Gastrocnemius medialis (tissue), 4 donors: ENCODE results near the gene ANKRD33. TPM values are rescaled to one million over a fixed set of nuclear protein-coding genes. Genes with fewer than 3 reads are reported as not detected.
A peak's percentile ranks its signal among the peaks of the same experiment; 100 is the strongest.

Source experiments
- ATAC-seq, 2 donors: fragments of 150-250 bp; one replicate each; pipeline ENCODE4 v1.9.1; 2016
- DNase-seq, 2 donors: peaks; one replicate each; pipeline ENCODE4 v3.0.0-alpha.2; 2019
- H3K27ac ChIP-seq, 4 donors: fragments of 200-600 bp; sonication (generic); 1 replicate in 1 of 4; 2 replicates in 3 of 4; pipeline ENCODE4 v1.5.1; 2016 to 2018; ENCODE audit warnings: mild to moderate bottlenecking in 2 of 4, moderate library complexity in 1 of 4
- H3K27me3 ChIP-seq, 3 donors: fragments of 200-600 bp; sonication (generic) in 2 of 3; 1 replicate in 1 of 3; 2 replicates in 2 of 3; pipeline versions ENCODE4 v1.5.1 to v1.6.0; 2016 to 2019; ENCODE audit warnings: mild to moderate bottlenecking in 1 of 3, moderate library complexity in 1 of 3
- H3K36me3 ChIP-seq, 2 donors: fragments of 200-600 bp; sonication (generic) in 1 of 2; one replicate each; pipeline ENCODE4 v1.5.1; 2017 to 2018
- H3K4me1 ChIP-seq, 2 donors: fragments of 200-600 bp; sonication (generic) in 1 of 2; one replicate each; pipeline ENCODE4 v1.5.1; 2016 to 2017; ENCODE audit warnings: mild to moderate bottlenecking in 2 of 2
- H3K4me3 ChIP-seq, 4 donors: fragments of 200-600 bp; sonication (generic) in 3 of 4; 1 replicate in 1 of 4; 2 replicates in 3 of 4; pipeline ENCODE4 v1.5.1; 2016 to 2019; ENCODE audit warnings: mild to moderate bottlenecking in 2 of 4
- H3K9me3 ChIP-seq, 3 donors: fragments of 200-600 bp; sonication (generic) in 2 of 3; 1 replicate in 1 of 3; 2 replicates in 2 of 3; pipeline ENCODE4 v1.5.1; 2016 to 2019
- POLR2A ChIP-seq, 2 donors: fragments of 450-650 bp; IDR thresholded peaks; one replicate each; pipeline ENCODE4 v1.6.1; 2017; ENCODE audit warnings: antibody characterized with exemption in 2 of 2, mild to moderate bottlenecking in 2 of 2, moderate library complexity in 2 of 2
- in situ Hi-C, 4 donors: fragments of 200-750 bp; cut with MboI; loops; one replicate each; pipeline versions ENCODE4 v1.15.0 to v1.8.0; 2017; ENCODE audit warnings: low sequenced_read_pairs in 4 of 4
- intact Hi-C: fragments of 100-400 bp; cut with DNase I; formaldehyde crosslinking; loops from one replicate; pipeline ENCODE4 v1.15.1; 2023; ENCODE audit warnings: low total_unique reads
- total RNA-seq, 4 donors: library from RNA; depleted of rRNA; stranded (reverse); fragments of >200 nt; gene quantifications; one replicate each; pipeline versions ENCODE4 v1.1.0 to v1.2.3, GENCODE V29; 2016
- TF ChIP-seq, protein P1 (sequence below), 5 experiments: fragments of 450-650 bp in 3 of 5; fragments of 200-600 bp in 2 of 5; sonication (generic) in 2 of 5; IDR thresholded peaks in 4 of 5; conservative IDR thresholded peaks in 1 of 5; 1 replicate in 4 of 5; 2 replicates in 1 of 5; pipeline ENCODE4 v1.5.1; 2016 to 2019; ENCODE audit warnings: antibody characterized with exemption in 5 of 5, mild to moderate bottlenecking in 3 of 5, moderate library complexity in 3 of 5

The ANKRD33 gene
- total RNA-seq, 4 donors from 2014 or later: not detected

- Histone ChIP-seq H3K36me3 (no peaks in the 10 kb centered on the region), H3K9me3 (no peaks in the 10 kb centered on the region), H3K27ac (peak overlapping the region in 1 of 4 donors; percentile 20), H3K27me3 (no peaks in the 10 kb centered on the region), H3K4me1 (peaks cover 40 to 41% of the 10 kb centered on the region in 2 donors), H3K4me3 (no peak overlapping the region)
- ATAC-seq (no peak), DNase-seq (no peak)
- TF ChIP-seq, protein P1, sequence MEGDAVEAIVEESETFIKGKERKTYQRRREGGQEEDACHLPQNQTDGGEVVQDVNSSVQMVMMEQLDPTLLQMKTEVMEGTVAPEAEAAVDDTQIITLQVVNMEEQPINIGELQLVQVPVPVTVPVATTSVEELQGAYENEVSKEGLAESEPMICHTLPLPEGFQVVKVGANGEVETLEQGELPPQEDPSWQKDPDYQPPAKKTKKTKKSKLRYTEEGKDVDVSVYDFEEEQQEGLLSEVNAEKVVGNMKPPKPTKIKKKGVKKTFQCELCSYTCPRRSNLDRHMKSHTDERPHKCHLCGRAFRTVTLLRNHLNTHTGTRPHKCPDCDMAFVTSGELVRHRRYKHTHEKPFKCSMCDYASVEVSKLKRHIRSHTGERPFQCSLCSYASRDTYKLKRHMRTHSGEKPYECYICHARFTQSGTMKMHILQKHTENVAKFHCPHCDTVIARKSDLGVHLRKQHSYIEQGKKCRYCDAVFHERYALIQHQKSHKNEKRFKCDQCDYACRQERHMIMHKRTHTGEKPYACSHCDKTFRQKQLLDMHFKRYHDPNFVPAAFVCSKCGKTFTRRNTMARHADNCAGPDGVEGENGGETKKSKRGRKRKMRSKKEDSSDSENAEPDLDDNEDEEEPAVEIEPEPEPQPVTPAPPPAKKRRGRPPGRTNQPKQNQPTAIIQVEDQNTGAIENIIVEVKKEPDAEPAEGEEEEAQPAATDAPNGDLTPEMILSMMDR (IDR thresholded peaks at IDR 0.05 in 4 of 5, conservative IDR thresholded peaks at IDR 0.05 in 1 of 5): no peak
- no peak for TF ChIP-seq POLR2A (IDR thresholded peaks at IDR 0.05)
- intact Hi-C loops (no loop called here), in situ Hi-C loops (loop anchor here in 1 of 4 donors (10.0 kb wide), 1 partner anchor 55 kb away; no protein-coding TSS in a partner anchor)
Observed at GRCh38 chr12:51920046-51920445, 32.1 kb downstream of the ANKRD33 start.

DNA sequence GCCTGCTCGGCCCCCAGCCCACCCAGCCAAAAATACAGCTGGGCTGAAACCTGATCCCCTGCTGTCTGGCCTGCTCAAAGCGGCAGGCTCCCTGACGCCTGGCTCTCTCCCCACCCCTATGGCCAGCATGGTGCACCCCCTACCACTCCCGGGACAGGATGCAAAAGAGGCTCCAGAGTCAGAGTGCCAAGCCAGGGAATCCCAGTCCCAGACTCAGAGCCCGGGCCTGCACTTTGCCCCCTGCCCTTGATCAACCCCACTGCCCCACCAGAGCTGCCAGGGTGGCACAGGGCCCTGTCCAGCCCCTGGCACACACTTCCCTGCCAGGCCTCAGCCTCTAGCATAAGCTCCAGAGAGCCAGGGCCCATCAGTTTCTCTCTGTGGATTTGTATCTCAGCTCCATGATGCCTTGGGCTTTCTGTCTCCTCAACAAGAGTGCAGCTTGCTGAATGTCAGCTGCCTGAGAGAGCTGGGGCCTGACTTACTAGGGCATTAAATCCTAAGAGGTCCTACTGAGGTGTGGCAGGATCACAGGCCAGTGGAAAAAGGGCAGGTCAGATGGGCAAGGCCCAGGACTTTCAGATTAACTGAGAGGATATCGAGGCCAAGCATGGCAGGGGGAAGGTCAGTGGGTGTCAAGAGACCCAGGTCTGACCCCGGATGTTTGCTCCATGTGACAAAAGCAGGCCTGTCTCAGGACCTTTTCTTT is 33.3 kb downstream of the ANKRD33 start:
- peak; percentile 39 to 58 for ATAC-seq

DNA sequence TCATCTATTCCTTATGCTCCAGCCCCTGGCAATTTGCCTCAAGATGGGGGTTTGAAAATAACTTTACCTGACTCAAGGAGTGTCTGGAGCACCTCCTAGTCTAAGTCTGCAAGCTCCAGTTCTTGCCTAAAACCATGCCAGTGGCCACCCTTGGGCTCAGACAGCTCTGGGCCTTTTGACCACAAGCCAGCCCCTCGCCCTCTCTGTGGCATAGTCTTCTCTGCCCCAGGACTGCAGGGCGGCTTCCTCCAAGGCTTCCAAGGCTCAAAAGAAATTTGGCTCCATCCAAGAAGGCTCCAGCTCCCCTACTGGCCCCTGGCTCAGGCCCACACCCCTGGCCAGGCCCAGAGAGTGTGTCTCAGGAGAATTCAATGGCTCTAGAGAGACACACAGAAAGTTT is 34.2 kb downstream of the ANKRD33 start:
- TF ChIP-seq POLR2A (IDR thresholded peaks at IDR 0.05): no peak
- TF ChIP-seq, protein P1 (IDR thresholded peaks at IDR 0.05 in 4 of 5, conservative IDR thresholded peaks at IDR 0.05 in 1 of 5): no peak

More for the DNA sequence above, 33.3 kb downstream of the ANKRD33 start:
- intact Hi-C loops (no loop called here), in situ Hi-C loops (loop anchor here in 1 of 4 donors (10.0 kb wide), 1 partner anchor 54 kb away; no protein-coding TSS in a partner anchor)
- Histone ChIP-seq H3K4me1 (peaks cover 40 to 52% of the 10 kb centered on the region in 2 donors), H3K27ac (peak overlapping the region; percentile 61 to 76 (median 67)), H3K36me3 (no peaks in the 10 kb centered on the region), H3K4me3 (no peak overlapping the region), H3K9me3 (no peaks in the 10 kb centered on the region), H3K27me3 (no peaks in the 10 kb centered on the region)
- TF ChIP-seq, protein P1 (IDR thresholded peaks at IDR 0.05 in 4 of 5, conservative IDR thresholded peaks at IDR 0.05 in 1 of 5): no peak
- no peak for TF ChIP-seq POLR2A (IDR thresholded peaks at IDR 0.05)
- peak in 1 of 2 donors; percentile 50 for DNase-seq

GRCh38 chr12:51922762-51923505 is 35.0 kb downstream of the ANKRD33 start:
- peak; percentile 41 to 65 for DNase-seq
- in situ Hi-C loops: loop anchor here in 1 of 4 donors (10.0 kb wide), 1 partner anchor 52 kb away; no protein-coding TSS in a partner anchor
- H3K9me3 ChIP-seq: no peaks in the 10 kb centered on the region
- peak overlapping the region; percentile 5 to 32 (median 18) for H3K4me3 ChIP-seq
- ATAC-seq: peak; percentile 55 to 63
- TF ChIP-seq POLR2A (IDR thresholded peaks at IDR 0.05): no peak
- TF ChIP-seq, protein P1 (IDR thresholded peaks at IDR 0.05 in 4 of 5, conservative IDR thresholded peaks at IDR 0.05 in 1 of 5): no peak
- peak overlapping the region; percentile 61 to 76 (median 67) for H3K27ac ChIP-seq
- intact Hi-C loops: loop anchor here (2.0 kb wide), 1 partner anchor 28 kb away; no protein-coding TSS in a partner anchor
- H3K4me1 ChIP-seq: peaks cover 36 to 56% of the 10 kb centered on the region in 2 donors
- H3K36me3 ChIP-seq: no peaks in the 10 kb centered on the region
- H3K27me3 ChIP-seq: no peaks in the 10 kb centered on the region

More for the DNA sequence above, 34.2 kb downstream of the ANKRD33 start:
- no peaks in the 10 kb centered on the region for H3K36me3 ChIP-seq
- DNase-seq (no peak), ATAC-seq (no peak)
- intact Hi-C loops: loop anchor here (2.0 kb wide), 1 partner anchor 27 kb away; no protein-coding TSS in a partner anchor
- no peaks in the 10 kb centered on the region for H3K27me3 ChIP-seq
- H3K27ac ChIP-seq: peak overlapping the region; percentile 61 to 76 (median 67)
- H3K4me3 ChIP-seq: no peak overlapping the region
- H3K9me3 ChIP-seq: no peaks in the 10 kb centered on the region
- H3K4me1 ChIP-seq: peaks cover 40 to 59% of the 10 kb centered on the region in 2 donors
- in situ Hi-C loops: loop anchor here in 1 of 4 donors (10.0 kb wide), 1 partner anchor 53 kb away; no protein-coding TSS in a partner anchor
